Upper lobe of right lung (tissue), 1 donor: ENCODE results near the gene HBG1. TPM values are rescaled to one million over a fixed set of nuclear protein-coding genes. Genes with fewer than 3 reads are reported as not detected.

ENCODE experiments used
- ATAC-seq: fragments of 200-7000 bp; cut with Tn5 transposase; one replicate; pipeline ENCODE4 v1.9.1; 2020; ENCODE audit warnings: mild to moderate bottlenecking, moderate library complexity
- DNase-seq: peaks from one replicate; pipeline ENCODE4 v3.0.0-alpha.2; 2020
- H3K27ac ChIP-seq: fragments of 200-600 bp; one replicate; pipeline ENCODE4 v1.8.0; 2022
- H3K27me3 ChIP-seq: fragments of 200-600 bp; one replicate; pipeline ENCODE4 v1.8.0; 2022; ENCODE audit warnings: mild to moderate bottlenecking
- H3K36me3 ChIP-seq: fragments of 200-600 bp; one replicate; pipeline ENCODE4 v1.8.0; 2022
- H3K4me1 ChIP-seq: fragments of 200-600 bp; one replicate; pipeline ENCODE4 v1.8.0; 2022
- H3K4me3 ChIP-seq: fragments of 200-600 bp; one replicate; pipeline ENCODE4 v1.8.0; 2022; ENCODE audit warnings: mild to moderate bottlenecking
- H3K9me3 ChIP-seq: fragments of 200-600 bp; one replicate; pipeline ENCODE4 v1.8.0; 2022
- intact Hi-C: fragments of 100-400 bp; cut with DNase I; formaldehyde crosslinking; loops from one replicate; pipeline ENCODE4 v1.11.0; 2022
- total RNA-seq: library from RNA; stranded (reverse); fragmentation: NEBNext Ultra II Directional; extraction: Animal tissue kit (Norgen Biotek cat#: 25700); gene quantifications from one replicate; pipeline ENCODE4 v1.2.1, GENCODE V29; 2021
- TF ChIP-seq, protein P1 (sequence below): fragments of 200-600 bp; IDR thresholded peaks from one replicate; pipeline ENCODE4 v1.8.0; 2022; ENCODE audit warnings: antibody characterized with exemption
- donor health status: DM: no; HTN: yes; CAD: no; lungs with severe emphysema.

HBG1 gene
- total RNA-seq, 1 donor from 2014 or later = not detected

DNA sequence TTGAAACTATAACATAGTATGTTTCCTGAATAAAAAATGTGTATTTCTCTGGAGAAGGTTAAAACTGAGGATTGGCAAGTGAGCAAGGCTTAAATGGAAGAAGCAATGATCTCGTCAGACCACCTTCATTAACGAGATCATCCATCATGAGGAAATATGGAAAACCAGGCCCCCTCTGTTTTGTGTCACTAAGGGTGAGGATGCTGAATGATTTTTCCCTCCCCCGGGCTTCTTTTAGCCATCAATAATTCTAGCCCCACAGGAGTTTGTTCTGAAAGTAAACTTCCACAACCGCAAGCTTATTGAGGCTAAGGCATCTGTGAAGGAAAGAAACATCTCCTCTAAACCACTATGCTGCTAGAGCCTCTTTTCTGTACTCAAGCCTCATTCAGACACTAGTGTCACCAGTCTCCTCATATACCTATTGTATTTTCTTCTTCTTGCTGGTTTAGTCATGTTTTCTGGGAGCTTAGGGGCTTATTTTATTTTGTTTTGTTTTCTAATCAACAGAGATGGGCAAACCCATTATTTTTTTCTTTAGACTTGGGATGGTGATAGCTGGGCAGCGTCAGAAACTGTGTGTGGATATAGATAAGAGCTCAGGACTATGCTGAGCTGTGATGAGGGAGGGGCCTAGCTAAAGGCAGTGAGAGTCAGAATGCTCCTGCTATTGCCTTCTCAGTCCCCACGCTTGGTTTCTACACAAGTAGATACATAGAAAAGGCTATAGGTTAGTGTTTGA, 25.9 kb upstream of the HBG1 start:
- TF ChIP-seq, protein P1, sequence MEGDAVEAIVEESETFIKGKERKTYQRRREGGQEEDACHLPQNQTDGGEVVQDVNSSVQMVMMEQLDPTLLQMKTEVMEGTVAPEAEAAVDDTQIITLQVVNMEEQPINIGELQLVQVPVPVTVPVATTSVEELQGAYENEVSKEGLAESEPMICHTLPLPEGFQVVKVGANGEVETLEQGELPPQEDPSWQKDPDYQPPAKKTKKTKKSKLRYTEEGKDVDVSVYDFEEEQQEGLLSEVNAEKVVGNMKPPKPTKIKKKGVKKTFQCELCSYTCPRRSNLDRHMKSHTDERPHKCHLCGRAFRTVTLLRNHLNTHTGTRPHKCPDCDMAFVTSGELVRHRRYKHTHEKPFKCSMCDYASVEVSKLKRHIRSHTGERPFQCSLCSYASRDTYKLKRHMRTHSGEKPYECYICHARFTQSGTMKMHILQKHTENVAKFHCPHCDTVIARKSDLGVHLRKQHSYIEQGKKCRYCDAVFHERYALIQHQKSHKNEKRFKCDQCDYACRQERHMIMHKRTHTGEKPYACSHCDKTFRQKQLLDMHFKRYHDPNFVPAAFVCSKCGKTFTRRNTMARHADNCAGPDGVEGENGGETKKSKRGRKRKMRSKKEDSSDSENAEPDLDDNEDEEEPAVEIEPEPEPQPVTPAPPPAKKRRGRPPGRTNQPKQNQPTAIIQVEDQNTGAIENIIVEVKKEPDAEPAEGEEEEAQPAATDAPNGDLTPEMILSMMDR = no peak
- ATAC-seq = no peak
- intact Hi-C loops = no loop called here
- Histone ChIP-seq H3K4me1 (no peaks in the 10 kb centered on the region), H3K36me3 (no peaks in the 10 kb centered on the region), H3K4me3 (no peak overlapping the region), H3K27ac (no peak overlapping the region), H3K9me3 (no peaks in the 10 kb centered on the region), H3K27me3 (no peaks in the 10 kb centered on the region)
- DNase-seq = no peak

- Histone ChIP-seq H3K4me3 (no peak overlapping the region), H3K36me3 (no peaks in the 10 kb centered on the region), H3K4me1 (no peaks in the 10 kb centered on the region), H3K27me3 (no peaks in the 10 kb centered on the region), H3K27ac (no peak overlapping the region), H3K9me3 (no peaks in the 10 kb centered on the region)
- intact Hi-C loops = no loop called here
- TF ChIP-seq, protein P1 = no peak
- DNase-seq (no peak), ATAC-seq (no peak)
Measured at GRCh38 chr11:5274395-5274794, 24.7 kb upstream of the HBG1 start.

DNA sequence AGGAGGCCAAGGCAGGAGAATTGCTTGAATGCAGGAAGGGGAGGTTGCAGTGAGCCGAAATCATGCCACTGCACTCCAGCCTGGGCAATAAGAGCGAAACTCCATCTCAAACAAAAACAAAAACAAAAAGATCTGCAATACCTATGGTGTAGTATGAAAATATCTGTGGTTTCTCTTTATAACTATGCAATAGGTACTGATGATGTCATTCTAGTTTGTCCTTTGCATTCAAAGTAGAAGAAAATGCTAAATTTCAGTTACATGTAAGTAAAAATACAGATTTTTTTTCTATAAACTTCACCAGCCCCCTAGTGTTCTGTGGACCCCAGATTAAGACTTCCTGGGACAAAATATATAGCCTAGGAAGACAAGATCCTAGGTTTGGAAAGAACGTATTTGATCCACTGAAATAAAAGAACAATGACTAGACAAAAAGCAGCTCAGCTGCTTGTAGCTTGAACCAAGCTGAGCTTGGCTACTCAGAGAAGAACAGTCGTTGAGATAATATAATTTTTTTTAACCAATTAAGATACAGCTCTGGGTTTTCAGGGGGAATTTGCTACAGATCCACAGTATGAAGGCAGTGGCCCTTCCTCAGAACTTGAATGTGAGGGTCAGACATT, 22.8 kb upstream of the HBG1 start:
- intact Hi-C loops = no loop called here
- no peak overlapping the region for H3K4me3 ChIP-seq
- H3K4me1 ChIP-seq = no peaks in the 10 kb centered on the region
- no peaks in the 10 kb centered on the region for H3K27me3 ChIP-seq
- H3K9me3 ChIP-seq = no peaks in the 10 kb centered on the region
- DNase-seq = no peak
- ATAC-seq = no peak
- H3K36me3 ChIP-seq = no peaks in the 10 kb centered on the region
- H3K27ac ChIP-seq = no peak overlapping the region
- TF ChIP-seq, protein P1 = no peak

GRCh38 chr11:5269715-5270147, 20.1 kb upstream of the HBG1 start, which contains the start of gene HBE1:
Gene HBE1 (minus strand): TSS chr11:5269945. CDS start chr11:5269890, 55 bp downstream.
- no peak for DNase-seq
- Histone ChIP-seq H3K9me3 (no peaks in the 10 kb centered on the region), H3K4me1 (no peaks in the 10 kb centered on the region), H3K4me3 (no peak within 1 kb of the TSS), H3K36me3 (no peaks in the 10 kb centered on the region), H3K27me3 (no peaks in the 10 kb centered on the region), H3K27ac (no peak within 1 kb of the TSS)
- no peak for ATAC-seq
- TF ChIP-seq, protein P1 = no peak
- intact Hi-C loops = no loop called here

- no peak for DNase-seq
- no peak for ATAC-seq
- H3K4me3 ChIP-seq = no peak overlapping the region
- no peaks in the 10 kb centered on the region for H3K36me3 ChIP-seq
- H3K9me3 ChIP-seq = no peaks in the 10 kb centered on the region
- H3K4me1 ChIP-seq = no peaks in the 10 kb centered on the region
- intact Hi-C loops = no loop called here
- TF ChIP-seq, protein P1 = no peak
- H3K27ac ChIP-seq = no peak overlapping the region
- H3K27me3 ChIP-seq = no peaks in the 10 kb centered on the region
Measured at GRCh38 chr11:5267033-5267563, 17.4 kb upstream of the HBG1 start.
